Measurements from ENCODE around the gene NFATC2. TPM values are rescaled to one million over a fixed set of nuclear protein-coding genes. Genes with fewer than 3 reads are reported as not detected.

NFATC2 gene
- total and polyA plus RNA-seq, 2 experiments from 2014 or later, result 0.52 to 0.59 TPM

- no peak for TF ChIP-seq ZNF462 (CRISPR knock-in tag; IDR thresholded peaks at IDR 0.05)
Measured at GRCh38 chr20:51470907-51471411, 71.6 kb downstream of the NFATC2 start (continued).

GRCh38 chr20:51470499-51470820, 72.1 kb downstream of the NFATC2 start:
- no peak for DNase-seq (ENCODE audit: low spot score)
- no peaks in the 10 kb centered on the region for H3K36me3 Mint-ChIP-seq (ENCODE audit: low read depth)
- H3K9me3 Mint-ChIP-seq, result no peaks in the 10 kb centered on the region
- Histone ChIP-seq H3K9me2 (ENCODE audit: insufficient read depth) (no peaks in the 10 kb centered on the region), H3K4me2 (no peak overlapping the region), H3F3A (replicated peaks; ENCODE audit: low read depth) (no peaks in the 10 kb centered on the region), H3K4me1 (ENCODE audit: insufficient read depth) (no peaks in the 10 kb centered on the region), H4K20me1 (replicated peaks; ENCODE audit: insufficient read depth) (no peaks in the 10 kb centered on the region), H3K27ac (ENCODE audit: low read depth) (no peak overlapping the region), H3K36me3 (ENCODE audit: insufficient read depth) (no peaks in the 10 kb centered on the region), H3K27me3 (ENCODE audit: insufficient read depth) (no peaks in the 10 kb centered on the region), H2AFZ (no peak overlapping the region), H3K4me3 (no peak overlapping the region), H3K79me2 (replicated peaks; ENCODE audit: insufficient read depth) (no peaks in the 10 kb centered on the region)
- no peak overlapping the region for H3K27ac Mint-ChIP-seq
- ATAC-seq, result no peak
- peaks cover 8% of the 10 kb centered on the region for H3K4me1 Mint-ChIP-seq
- H3K4me3 Mint-ChIP-seq, result no peak overlapping the region
- peaks cover 4% of the 10 kb centered on the region for H3K27me3 Mint-ChIP-seq (ENCODE audit: insufficient read depth, low read depth, poor library complexity)
- no peak for TF ChIP-seq REST (IDR thresholded peaks at IDR 0.05; ENCODE audit: unreplicated experiment)
- no peak for TF ChIP-seq POLR2AphosphoS5 (IDR thresholded peaks at IDR 0.05; ENCODE audit: low read depth)
- TF ChIP-seq EZH2phosphoT487 (IDR thresholded peaks at IDR 0.05; ENCODE audit: unreplicated experiment), result no peak
- TF ChIP-seq EZH2 (IDR thresholded peaks at IDR 0.05; ENCODE audit: low read depth, unreplicated experiment), result no peak
- no peak for TF ChIP-seq CTCF (conservative IDR thresholded peaks at IDR 0.05; ENCODE audit: low read depth in 2 of 2)
- no peak for TF ChIP-seq CREB1 (CRISPR knock-in tag; IDR thresholded peaks at IDR 0.05; ENCODE audit: low read depth)
- TF ChIP-seq ZNF331 (CRISPR knock-in tag; IDR thresholded peaks at IDR 0.05; ENCODE audit: low read depth), result no peak
